NCI-H2196 (cell line): ENCODE measurements around the gene PNKP.
A peak's percentile ranks its signal among the peaks of the same experiment; 100 is the strongest.

Source experiments
- DNase-seq: peaks from one replicate; lab custom pipeline; 2025; ENCODE audit not compliant: unreplicated experiment; lab: John Stamatoyannopoulos, UW

PNKP gene

DNA sequence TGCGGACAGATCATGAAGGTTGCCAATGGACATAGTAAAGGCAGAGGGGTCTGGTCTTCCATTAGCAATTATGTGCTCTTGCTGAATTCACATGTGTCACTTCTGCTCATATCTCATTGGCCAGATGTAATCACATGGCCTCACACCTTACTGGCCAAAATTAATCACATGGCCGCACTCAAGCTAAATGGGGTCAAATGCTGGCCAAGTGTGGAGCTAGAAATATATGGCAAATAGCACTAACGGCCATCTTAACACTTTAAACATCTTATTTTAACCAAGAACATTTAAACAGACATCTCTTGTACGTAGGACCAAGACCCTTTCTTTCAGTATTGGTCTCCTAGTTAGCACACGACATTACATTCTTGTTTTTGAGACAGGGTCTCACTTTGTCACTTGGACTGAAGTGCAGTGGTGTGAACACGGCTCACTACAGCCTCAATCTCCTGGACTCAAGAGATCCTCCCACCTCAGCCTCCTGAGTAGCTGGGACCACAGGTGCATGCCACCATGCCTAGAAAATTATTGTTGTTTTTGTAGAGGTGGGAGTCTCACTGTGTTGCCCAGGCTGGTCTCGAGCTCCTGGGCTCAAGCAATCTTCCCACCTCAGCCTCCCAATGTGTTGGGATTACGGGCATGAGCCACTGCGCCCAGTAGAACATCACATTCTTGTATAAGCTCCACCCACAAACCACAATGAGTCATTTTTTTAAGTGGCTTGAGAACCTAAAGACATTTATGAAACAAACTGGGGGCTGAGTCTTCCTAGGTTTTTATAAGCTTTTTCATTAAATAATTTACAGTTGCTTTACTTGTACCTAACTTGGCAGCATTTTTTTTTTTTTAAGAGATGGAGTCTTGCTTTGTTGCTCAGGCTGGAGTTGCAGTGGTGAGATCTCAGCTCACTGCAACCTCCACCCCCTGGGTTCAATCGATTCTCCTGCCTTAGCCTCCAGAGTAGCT lies 19.4 kb downstream of the PNKP start:
- DNase-seq, result peak; percentile 15

DNA sequence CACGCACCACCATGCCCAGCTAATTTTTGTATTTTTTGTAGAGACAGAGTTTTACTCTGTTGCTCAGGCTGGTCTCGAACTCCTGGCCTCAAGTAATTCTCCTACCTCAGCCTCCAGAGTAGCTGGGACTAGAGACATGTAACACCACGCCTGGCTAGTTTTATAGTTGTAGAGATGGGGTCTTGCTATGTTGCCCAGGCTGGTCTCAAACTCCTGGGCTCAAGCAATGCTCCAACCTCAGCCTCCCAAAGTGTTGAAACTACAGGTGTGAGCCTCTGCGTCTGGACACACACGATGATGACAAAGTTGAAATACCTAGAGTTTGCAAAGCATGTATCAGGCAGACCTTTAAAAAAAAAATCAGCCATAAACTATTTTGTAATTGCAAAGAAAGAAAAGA lies 21.0 kb downstream of the PNKP start:
- no peak for DNase-seq

DNA sequence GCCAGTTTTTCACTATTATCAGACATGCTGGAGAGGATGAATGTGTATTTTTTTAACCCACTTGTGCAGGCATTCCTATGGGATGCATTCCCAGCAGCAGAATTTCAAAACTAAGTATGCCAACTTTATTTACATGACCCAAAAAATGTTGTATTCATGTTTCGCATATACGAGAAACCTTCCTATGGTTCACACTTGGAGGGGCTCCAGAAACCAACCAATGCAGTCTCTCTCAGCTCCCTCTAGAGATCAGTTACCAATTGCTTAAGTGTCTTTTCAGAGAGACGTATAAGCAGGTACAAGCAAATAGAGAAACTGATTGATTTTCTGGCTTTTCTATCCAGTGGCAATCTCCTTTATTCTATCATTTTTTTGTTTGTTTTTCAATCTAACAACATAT lies 22.0 kb downstream of the PNKP start:
- no peak for DNase-seq

DNA sequence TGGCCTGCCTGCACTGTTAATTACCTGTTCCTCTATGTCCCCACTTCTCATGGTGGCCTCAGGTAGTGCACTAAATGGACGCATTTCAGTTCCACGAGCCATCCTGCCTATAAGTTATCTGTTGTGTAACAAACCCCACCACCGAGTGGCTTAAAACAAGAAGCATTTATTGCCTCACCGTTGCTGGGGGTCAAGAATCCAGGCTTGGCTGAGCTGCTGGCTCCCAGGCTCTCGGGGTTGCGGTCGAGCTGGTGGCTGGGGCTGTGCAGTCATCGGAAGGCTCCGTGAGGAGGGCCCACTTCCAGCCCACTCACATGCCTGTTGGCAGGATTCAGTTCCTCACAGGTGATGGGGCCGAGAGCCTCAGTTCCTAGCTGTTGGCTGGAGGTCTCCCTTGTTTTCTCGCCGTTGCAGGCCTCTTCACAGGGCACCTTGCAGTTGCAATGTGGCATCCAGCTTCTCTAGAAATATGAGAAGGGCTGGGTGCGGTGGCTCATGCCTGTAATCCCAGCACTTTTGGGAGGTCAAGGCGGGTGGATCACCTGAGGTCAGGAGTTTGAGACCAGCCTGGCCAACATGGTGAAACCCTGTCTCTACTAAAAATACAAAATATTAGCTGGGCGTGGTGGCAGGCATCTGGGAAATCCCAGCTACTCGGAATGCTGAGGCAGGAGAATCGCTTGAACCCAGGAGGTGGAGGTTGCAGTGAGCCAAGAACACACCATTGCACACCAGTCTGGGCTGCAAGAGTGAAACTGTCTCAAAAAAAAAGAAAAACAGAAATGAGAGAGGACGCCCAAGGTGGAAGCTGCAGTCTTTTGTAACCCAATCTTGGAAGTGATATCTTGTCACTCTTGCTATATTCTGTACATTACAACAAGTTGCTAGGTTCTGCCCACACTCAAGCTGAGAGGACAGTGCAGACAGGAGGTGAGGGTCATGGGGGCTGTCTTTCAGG lies 23.0 kb downstream of the PNKP start:
- DNase-seq, result no peak

DNA sequence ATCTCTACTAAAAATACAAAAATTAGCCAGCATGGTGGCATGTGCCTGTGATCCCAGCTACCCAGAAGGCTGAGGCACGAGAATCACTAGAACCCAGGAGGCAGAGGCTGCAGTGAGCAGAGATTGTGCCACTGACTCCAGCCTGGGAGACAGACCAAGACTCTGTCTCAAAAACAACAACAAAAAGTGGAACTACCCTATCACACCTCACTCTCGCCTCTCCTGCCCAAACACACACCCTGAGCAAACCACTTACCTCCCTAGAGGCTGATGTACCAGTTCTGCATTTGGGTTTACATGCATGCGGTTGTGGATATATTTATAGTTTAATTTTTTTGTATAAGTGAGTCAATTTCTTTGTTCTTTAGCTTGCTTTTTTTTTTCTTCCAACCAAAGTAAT lies 24.1 kb downstream of the PNKP start:
- no peak for DNase-seq

DNA sequence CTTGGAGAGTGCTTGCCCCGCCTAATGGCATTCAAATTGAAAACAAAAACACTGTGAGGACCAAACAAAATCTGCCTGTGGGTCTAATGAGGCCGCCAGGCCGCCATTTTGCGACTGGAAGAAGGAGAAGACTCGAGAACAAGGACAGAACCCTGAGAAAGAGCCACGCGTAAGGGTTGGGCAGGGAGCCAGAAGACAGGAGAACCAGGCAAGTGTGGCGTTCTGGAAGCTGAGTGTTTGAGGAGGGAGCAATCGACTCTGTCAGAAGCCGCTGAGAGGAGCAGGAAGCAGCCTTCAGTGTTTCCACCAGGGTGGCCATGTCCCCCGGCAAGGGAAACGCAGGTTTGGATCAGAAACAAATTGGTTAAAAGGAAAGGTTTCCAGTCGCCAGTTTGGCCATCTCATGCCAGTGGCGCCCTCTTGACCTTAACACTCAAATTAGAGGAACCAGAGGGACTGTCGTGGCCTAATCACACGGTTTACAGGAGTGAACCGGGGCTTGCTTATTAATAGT lies 26.6 kb downstream of the PNKP start:
- DNase-seq, result no peak

DNA sequence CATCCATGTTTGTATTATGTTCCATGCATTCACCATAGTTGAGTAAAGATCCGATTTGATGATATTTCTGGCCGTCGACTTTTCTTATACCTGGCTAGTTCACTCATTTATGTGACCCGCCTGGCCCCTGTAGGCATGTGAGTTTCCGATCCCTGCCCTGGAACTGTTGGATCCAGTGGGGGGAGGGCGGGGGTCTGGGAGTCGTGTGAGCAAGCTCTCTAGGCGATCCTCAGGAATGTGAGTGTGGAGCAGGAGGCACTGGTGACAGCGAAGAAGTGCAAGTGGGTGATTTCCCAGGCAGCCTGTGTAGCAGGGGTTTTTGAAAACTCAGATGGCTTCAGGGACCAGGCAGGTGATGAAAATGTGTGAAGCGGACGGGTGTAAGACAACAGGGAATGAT lies 27.1 kb downstream of the PNKP start:
- DNase-seq, result no peak

- no peak for DNase-seq
Observed at GRCh38 chr19:49839713-49840112, 27.7 kb downstream of the PNKP start.

DNA sequence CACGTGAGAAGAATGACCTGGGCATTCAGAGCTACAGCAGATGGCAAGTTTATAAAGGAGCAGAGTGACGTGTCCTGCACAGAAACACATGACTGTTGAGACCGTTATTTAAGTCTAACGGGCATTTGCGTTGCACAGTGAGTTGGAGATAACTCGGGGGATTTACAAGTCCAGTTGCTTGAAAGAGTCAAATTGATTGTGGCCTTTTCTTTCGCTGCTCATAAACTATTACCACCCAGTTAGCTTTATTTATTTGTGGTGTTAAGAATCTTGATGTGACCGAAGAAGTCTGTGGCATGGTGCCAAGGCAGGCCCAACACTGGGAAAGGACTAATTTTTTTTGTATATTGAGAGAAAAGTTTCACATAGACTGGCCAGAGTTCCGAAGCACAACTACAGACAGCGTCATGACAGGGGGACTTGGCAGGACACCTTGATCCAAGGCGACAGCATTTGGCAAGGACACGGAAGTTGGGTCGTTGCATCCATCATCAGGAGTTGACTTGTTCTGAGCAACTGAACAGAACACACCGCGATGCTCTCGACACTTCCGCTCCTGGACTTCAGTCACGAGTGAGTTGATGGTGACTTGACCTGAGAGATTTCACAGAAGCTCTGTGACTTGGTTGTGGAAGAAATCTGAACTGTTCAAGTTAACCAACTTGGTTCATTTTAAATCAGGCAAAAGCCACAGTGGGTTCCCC lies 28.3 kb downstream of the PNKP start:
- no peak for DNase-seq

GRCh38 chr19:49837425-49837824 lies 30.0 kb downstream of the PNKP start:
- DNase-seq, result no peak

- no peak for DNase-seq
Observed at GRCh38 chr19:49837009-49837310, 30.4 kb downstream of the PNKP start.

GRCh38 chr19:49836176-49837008 lies 31.0 kb downstream of the PNKP start:
- DNase-seq, result no peak

- DNase-seq, result no peak
Observed at GRCh38 chr19:49835562-49835961, 31.8 kb downstream of the PNKP start.

- DNase-seq, result no peak
Observed at GRCh38 chr19:49833599-49833998, 33.8 kb downstream of the PNKP start.

GRCh38 chr19:49832556-49832955 lies 34.8 kb downstream of the PNKP start:
- DNase-seq, result no peak

GRCh38 chr19:49831592-49831991 lies 35.8 kb downstream of the PNKP start:
- DNase-seq, result no peak

- no peak for DNase-seq
Observed at GRCh38 chr19:49830766-49831165, 36.6 kb downstream of the PNKP start.

- no peak for DNase-seq
Observed at GRCh38 chr19:49829721-49830120, 37.7 kb downstream of the PNKP start.

DNA sequence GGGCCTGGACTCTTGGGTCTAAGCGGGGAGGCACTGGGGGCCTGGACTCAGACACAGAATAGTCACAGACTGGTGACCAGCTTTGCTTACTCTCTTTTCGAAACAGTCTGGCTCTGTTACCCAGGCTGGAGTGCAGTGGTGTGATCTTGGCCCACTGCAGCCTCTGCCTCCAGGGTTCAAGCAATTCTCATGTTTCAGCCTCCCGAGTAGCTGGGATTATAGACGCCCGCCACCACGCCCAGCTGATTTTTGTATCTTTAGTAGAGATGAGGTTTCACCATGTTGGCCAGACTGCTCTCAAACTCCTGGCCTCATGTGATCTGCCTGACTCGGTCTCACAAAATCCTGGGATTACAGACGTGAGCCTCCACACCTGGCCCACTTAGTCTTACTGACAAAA lies 38.2 kb downstream of the PNKP start:
- no peak for DNase-seq

DNA sequence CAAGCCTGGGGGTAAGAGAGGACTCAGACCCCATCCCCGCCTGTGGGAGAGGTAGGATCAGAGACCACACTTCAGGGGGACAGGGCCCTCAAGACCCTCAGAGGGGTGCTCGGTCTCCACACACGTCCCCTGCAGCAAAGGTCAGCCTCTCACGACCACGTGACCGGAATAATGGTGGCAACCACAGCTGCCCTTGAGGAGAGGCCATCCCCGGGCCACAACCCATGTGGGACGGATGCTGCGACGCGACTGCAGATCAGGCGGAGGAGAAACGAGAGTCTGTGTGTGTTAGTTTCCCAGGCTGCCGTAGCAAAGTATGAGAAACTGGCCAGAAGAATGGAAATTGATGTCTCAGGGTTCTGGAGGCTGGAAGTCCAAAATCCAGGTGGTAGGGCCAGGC lies 40.3 kb downstream of the PNKP start:
- no peak for DNase-seq
